Astrocyte of the spinal cord (primary cell): ENCODE results near the gene PPP2CA.
"Not testable (repeated sequence)": the region's sequence is repeated elsewhere in the genome, so short reads cannot be mapped to it uniquely, and the experiment has no call there.

Experiments
- DNase-seq: peaks from one replicate; pipeline ENCODE4 v3.0.0; 2011; ENCODE audit warnings: low read depth, low spot score
- H3K4me3 ChIP-seq: 2 replicates; pipeline ENCODE4 v1.5.1; 2011; ENCODE audit warnings: low read depth, mild to moderate bottlenecking, low read length, moderate library complexity
- CTCF ChIP-seq: IDR thresholded peaks from 2 replicates; pipeline ENCODE4 v1.5.1; 2012; ENCODE audit warnings: low read depth, mild to moderate bottlenecking, low read length, inconsistent platforms
- in situ Hi-C: cut with HindIII; loops from 2 replicates; pipeline ENCODE4 v1.10.0; 2017; ENCODE audit warnings: low sequenced_read_pairs

The PPP2CA gene

DNA sequence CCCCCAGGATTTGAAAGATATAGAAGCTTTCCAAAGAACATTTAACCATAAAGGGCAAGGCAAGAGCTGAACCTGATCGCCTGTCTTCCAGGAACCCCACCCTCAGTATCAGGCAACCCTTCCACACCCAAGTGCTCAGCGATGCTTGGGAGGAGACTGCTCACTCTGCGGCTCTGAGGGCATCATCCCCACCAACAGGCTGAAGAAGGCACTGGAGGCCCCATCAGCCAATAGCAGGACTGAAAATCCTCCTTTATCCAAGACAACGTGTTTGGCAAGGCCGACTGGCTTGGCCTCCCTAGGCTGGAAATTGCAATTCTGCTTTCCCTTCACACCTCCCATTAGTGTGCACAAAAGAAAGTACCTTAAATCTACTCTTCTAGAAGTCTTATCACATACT, 1.4 kb upstream of the PPP2CA start:
- no peak for DNase-seq
- in situ Hi-C loops, result no loop called here
- no peak for TF ChIP-seq CTCF
- peak overlapping the region; percentile 68 for H3K4me3 ChIP-seq

- H3K4me3 ChIP-seq, result peak overlapping the region; percentile 68
- in situ Hi-C loops, result no loop called here
- TF ChIP-seq CTCF, result no peak
- DNase-seq, result no peak
Measured at GRCh38 chr5:134226441-134227192, 744 bp upstream of the PPP2CA start.

GRCh38 chr5:134224888-134225779, 739 bp downstream of the PPP2CA start:
- DNase-seq, result peak; percentile 65
- H3K4me3 ChIP-seq, result peak overlapping the region; percentile 68
- in situ Hi-C loops, result no loop called here
- TF ChIP-seq CTCF, result peak; percentile 15

DNA sequence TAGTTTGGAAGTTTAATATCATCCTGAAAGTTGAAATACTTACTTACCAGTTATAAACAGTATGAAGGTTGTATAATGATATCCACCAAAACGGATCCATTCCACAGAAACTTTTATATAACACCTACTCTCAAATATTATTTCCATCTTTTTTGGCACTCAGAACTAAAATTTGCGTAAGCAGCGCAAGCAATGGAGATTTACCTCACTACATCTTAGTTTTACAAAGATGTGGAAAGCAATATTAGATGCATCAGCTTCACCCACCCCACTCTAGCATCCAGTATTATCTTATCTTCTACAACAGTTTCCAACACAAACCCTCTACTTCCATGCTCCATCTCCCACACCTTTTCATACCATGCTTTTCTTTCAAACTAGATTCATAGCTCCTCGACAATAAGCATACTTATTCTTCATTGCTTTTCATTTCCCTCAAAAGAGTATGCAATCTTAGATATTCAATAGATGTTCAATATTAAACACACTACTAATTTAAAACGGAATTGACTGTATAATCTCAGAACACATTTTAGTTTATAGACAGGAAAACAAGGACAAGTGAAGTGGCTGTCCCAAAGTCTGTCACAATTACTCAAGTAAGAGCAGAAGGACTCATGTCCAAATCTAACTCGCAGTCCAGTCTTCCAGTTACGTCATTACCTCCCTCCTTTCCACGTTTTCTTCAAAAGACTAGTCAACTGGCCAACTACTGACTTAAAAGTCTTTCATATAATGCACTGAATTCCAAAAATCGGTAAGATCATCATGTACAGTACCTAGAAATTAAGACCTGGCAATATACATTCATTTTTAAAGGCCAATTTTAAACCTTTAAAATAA, 2.2 kb downstream of the PPP2CA start:
- peak overlapping the region; percentile 68 for H3K4me3 ChIP-seq
- in situ Hi-C loops, result no loop called here
- TF ChIP-seq CTCF, result no peak
- DNase-seq, result no peak

DNA sequence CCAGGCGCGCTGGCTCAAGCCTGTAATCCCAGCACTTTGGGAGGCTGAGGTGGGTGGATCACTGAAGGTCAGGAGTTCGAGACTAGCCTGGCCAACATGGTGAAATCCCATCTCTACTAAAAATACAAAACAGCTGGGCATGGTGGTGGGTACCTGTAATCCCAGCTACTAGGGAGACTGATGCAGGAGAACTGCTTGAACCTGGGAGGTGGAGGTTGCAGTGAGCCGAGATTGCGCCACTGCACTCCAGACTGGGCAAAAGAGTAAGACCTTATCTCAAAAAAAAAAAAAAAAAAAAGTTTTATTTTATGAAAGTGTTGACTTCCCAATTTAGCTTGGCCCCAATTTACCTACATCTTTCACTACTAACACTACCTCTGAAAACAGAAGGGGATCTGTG, 4.2 kb downstream of the PPP2CA start:
- H3K4me3 ChIP-seq, in situ Hi-C loops: not testable (repeated sequence)

DNA sequence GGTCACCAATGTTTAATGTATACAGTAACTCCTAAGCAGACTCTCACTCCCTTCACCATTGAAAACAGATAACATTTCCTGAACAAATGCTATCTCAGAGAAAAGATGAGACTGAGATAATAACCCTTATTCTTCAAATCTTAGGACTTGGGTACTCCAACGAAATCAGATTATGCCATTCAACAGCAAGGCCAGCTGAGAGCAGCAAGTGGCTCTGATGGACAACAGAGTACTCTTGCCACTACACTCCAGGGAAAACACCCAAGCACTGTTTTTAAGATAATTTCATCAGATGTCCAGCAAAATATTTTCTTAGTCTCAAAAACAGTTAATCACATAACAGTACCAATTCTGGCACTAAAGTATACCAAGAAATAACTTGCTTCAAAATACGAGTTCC, 10.1 kb downstream of the PPP2CA start:
- no peak for TF ChIP-seq CTCF
- DNase-seq, result no peak
- in situ Hi-C loops, result no loop called here
- no peak overlapping the region for H3K4me3 ChIP-seq

More for the DNA sequence above, 4.2 kb downstream of the PPP2CA start:
- DNase-seq, result not testable (repeated sequence)

DNA sequence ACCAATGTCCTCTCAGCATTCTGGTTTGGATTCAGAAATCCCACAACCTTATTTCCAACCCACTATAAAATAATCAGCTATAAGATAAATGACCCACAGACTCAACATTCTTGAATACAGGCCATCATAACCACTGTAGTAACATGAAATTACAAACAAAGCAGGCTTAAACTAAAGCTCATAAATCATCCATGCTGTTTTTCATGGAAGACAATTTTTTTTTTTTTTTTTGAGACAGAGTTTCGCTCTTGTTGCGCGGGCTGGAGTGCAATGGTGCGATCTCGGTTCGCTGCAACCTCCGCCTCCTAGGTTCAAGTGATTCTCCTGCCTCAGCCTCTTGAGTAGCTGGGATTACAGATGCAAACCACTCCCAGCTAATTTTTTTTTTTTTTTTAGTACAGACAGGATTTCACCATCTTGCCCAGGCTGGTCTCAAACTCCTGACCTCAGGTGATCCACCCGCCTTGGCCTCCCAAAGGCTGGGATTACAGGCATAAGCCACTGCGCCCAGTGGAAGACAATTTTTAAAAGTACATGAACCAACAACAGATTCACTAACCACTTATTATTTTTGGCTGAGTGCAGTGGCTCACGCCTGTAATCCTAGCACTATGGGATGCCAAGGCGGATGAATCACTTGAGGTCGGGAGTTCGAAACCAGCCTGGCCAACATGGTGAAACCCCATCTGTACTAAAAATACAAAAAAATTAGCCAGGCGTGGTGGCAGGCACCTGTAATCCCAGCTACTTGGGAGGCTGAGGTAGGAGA, 14.4 kb downstream of the PPP2CA start:
- DNase-seq, result peak; percentile 61
- in situ Hi-C loops, H3K4me3 ChIP-seq: not testable (repeated sequence)
